8988T (cell line): ENCODE results near the gene GDF3.
"Not testable (repeated sequence)": the region's sequence is repeated elsewhere in the genome, so short reads cannot be mapped to it uniquely, and the experiment has no call there.

Experiments
- DNase-seq: peaks from one replicate; pipeline ENCODE4 v3.0.0; 2011

Gene GDF3

GRCh38 chr12:7695566-7696197 lies at the start of gene GDF3:
Gene GDF3 (minus strand): TSS chr12:7695775. CDS start chr12:7695728, 47 bp downstream.
- no peak for DNase-seq

DNA sequence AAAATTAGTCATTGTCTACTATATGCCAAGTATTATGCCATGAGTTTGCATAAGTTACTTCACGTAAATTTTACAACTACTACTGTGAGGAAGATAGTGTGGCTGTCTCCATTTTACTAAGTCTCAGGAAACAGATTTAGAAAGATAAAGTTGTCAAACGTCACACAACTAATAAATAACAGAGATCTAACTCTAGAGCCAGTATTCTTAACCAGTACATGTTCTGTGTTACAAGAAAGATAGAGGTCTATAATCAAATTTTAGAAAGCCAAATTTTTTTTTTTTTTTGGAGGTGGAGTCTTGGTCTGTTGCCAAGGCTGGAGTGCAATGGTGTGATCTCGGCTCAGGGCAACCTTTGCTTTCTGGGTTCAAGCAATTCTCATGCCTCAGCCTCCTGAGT lies 37.4 kb upstream of the GDF3 start:
- DNase-seq: no peak

GRCh38 chr12:7731486-7731885 lies 35.9 kb upstream of the GDF3 start:
- no peak for DNase-seq

DNA sequence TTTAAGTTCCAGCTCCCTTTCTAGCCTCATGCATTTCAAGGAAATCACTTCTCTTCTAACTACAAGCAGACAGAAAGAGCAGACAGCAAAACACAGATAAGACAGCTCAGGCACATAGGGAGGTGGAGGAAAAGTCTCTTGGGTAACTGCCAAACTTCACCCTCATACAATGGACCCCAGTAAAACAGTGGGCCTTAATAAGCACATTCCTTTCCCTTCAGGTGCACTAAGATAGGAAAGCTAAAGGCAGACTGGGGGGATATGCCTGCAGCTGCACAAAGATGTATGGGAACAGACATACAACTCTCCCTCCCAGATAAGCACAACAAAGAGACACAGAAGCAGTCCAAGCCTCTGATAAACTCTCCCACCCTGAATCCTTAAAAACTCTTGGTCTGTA lies 35.4 kb upstream of the GDF3 start:
- DNase-seq: not testable (repeated sequence)

- DNase-seq: no peak
Observed at GRCh38 chr12:7729746-7730145, 34.2 kb upstream of the GDF3 start.

GRCh38 chr12:7723926-7724325 lies 28.4 kb upstream of the GDF3 start:
- no peak for DNase-seq

GRCh38 chr12:7719946-7720730 lies 24.6 kb upstream of the GDF3 start:
- no peak for DNase-seq

DNA sequence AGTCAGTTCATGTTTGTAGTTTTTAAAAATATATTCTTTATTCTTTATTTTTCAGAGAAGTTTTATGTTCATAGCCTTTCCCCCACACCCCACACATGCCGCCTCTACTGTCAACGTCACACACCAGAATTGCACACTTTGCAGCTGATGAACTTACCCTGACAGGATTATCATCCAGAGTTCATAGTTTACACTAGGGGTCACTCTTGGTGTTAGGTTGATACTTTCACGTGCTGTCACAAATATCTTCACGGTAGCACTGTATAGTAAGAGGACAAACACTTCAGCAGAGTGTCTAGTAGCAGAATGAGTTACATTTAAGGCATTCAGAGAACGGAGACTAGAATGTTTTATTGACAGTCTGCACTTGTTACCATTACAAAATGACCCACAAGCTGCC lies 20.8 kb upstream of the GDF3 start:
- peak; percentile 15 for DNase-seq

DNA sequence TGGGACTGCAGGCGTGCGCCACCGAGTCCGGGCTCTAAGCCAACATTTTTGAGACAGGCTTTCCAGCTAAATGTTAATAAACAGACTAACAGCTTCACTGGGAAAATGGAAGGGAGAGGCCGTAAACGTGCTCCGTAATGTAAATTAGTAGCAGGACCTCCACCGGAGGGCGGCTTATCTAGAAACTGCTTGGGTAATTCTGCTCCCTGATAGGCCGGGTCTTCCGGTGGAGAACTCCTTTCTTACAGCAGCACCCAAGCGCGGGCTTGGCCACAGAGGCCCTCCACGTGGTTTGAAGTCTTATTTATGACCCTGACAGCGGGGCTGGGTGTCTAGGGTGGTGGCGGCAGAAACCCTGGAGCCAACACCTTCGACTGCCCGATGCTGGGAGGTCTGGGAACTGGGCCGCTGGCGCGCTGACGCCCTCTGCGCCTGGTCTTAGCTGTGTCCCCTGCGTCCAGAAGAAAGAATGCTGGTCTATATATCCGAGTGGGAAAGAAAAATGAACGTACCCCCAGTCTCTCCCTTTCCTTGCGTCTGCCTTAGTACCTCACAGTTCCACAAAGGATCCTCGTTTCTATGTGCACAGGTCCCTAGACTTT lies 17.4 kb upstream of the GDF3 start:
- DNase-seq: no peak

- DNase-seq: no peak
Observed at GRCh38 chr12:7711133-7711532, 15.6 kb upstream of the GDF3 start, which contains the start of gene DPPA3. Gene DPPA3 (plus strand): TSS chr12:7711433. CDS start chr12:7711571, 138 bp downstream.

DNA sequence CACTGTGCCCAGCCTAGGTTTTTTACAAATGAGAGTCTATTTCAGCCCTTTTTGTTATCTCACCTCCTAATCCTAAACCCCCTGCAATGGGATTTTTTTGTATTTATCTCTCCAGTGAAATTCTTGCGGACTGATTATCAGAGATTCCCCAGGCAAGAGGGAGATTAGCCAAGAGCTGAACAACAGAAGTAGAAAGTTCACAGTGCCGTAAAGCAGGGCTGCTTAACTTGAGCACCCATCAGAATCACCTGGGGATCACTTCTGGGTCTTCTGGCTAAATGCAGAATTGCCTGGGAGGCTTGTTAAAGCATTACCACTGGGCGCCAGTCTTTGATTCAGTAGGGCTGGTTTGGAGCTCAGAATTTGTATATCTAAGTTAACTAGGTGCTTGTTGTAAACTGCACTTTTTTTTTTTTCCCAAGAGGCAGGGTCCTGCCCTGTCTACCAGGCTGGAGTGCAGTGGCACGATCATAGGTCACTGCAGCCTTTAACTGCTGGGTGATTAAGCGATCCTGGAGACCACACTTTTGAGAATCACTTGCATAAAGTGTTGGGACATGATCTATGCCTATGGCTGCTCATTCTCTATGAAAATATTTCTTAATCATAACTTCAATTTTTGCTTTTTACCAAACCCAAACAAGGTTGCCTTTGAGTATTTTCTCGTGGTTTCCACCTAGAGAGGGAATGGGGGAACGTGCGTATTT lies 14.5 kb upstream of the GDF3 start:
- DNase-seq: no peak

- no peak for DNase-seq
Observed at GRCh38 chr12:7705846-7706245, 10.3 kb upstream of the GDF3 start.

GRCh38 chr12:7695237-7695560 lies 376 bp downstream of the GDF3 start:
- DNase-seq: no peak

DNA sequence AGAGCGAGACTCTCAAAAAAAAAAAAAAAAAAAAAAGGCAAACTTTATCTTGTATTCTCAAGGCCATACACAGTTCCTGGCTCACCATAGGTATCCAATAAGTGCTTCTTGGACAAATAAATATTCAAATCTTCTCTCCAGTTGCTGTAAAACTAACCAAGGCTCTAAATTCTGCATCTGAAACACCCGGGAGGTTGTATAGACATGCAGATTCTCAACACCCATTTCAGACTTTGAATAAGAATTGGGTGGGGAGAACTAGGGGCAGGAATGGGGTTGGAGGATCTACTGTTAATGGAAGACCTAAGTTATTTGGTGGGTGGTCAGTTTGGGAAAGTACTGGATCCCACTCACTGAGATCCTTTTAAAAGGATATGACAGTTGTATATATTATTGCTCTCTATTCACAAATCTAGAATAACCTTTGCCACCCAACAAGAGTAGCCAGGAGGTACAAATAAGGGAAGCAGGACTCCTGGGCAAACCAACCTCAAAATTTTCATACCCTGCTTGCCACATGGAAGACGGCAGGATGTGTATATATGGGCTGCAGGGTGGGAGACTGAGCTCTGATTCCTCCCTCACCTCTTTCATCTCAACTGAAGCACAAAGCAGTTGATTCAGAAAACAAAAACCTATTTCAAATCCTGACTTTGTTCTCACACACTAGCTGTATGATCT lies 879 bp downstream of the GDF3 start:
- no peak for DNase-seq

GRCh38 chr12:7693793-7694192 lies 1.8 kb downstream of the GDF3 start:
- no peak for DNase-seq

GRCh38 chr12:7681535-7681934 lies 14.0 kb downstream of the GDF3 start:
- no peak for DNase-seq

- no peak for DNase-seq
Observed at GRCh38 chr12:7679251-7680045, 16.1 kb downstream of the GDF3 start.

DNA sequence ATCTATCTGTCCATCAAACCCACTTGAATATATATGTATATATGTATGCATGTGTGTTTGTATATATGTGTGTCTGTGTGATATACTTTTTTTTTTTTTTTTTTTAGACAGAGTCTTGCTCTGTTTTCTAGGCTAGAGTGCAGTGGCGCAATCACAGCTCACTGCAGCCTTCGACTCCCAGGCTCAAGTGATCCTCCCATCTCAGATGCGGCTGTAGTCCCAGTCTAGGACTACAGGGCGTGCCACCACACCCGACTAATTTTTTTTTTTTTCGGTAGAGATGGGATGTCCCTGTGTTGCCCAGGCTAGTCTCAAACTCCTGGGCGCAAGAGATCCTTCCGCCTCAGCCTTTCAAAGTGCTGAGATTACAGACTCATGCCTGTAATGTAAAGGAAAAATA lies 16.8 kb downstream of the GDF3 start:
- no peak for DNase-seq

GRCh38 chr12:7677432-7677888 lies 18.1 kb downstream of the GDF3 start:
- peak; percentile 24 for DNase-seq

DNA sequence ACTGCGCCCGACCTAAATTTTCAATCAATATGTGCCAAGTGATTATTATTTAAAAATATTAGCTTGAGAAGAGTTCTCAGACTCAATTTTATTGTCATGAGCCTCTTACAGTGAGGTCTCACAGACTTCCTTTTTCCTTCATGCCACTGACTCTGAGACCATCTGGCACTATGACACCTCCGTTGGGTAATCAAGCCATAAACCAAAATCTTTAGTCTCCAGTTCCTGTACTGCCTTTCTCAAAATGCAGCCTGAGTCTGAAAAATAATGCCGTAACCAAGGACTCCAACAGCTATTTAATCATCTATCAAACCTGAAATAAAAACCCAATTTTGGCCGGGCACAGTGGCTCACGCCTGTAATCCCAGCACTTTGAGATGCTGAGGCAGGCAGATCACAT lies 20.1 kb downstream of the GDF3 start:
- DNase-seq: not testable (repeated sequence)

- no peak for DNase-seq
Observed at GRCh38 chr12:7668171-7668570, 27.4 kb downstream of the GDF3 start.

GRCh38 chr12:7667125-7667524 lies 28.4 kb downstream of the GDF3 start:
- DNase-seq: peak; percentile 19
